C4-2B (cell line): Measurements from ENCODE around the gene M1AP.

Experiments used
- ZFX ChIP-seq: fragments of 450-650 bp; IDR thresholded peaks from 2 replicates; pipeline ENCODE4 v1.6.1; 2017
- TF ChIP-seq, protein P1 (sequence below): fragments of 450-650 bp; conservative IDR thresholded peaks from 2 replicates; pipeline ENCODE4 v1.5.1; 2017; ENCODE audit warnings: mild to moderate bottlenecking

DNA sequence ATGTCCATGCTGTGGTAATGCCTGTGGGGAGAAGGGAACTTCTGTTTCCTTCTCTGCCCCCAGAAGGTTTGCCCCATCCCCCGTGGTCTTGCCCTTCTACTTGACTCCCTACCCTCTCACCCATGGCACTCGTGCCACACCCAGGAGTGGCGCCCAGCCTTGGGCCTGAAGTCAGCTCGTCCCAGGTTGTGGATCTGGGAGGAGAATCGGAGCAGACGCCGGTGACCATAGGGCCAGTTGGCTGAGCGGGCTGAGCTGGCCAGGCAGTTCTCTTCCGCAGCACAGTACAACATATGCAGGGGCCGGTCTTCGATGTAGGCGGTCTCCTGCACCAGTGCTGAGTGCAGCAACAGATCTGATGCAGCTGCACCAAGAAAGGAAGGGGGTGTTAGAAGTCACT is 113.7 kb downstream of the M1AP start:
- TF ChIP-seq, protein P1, sequence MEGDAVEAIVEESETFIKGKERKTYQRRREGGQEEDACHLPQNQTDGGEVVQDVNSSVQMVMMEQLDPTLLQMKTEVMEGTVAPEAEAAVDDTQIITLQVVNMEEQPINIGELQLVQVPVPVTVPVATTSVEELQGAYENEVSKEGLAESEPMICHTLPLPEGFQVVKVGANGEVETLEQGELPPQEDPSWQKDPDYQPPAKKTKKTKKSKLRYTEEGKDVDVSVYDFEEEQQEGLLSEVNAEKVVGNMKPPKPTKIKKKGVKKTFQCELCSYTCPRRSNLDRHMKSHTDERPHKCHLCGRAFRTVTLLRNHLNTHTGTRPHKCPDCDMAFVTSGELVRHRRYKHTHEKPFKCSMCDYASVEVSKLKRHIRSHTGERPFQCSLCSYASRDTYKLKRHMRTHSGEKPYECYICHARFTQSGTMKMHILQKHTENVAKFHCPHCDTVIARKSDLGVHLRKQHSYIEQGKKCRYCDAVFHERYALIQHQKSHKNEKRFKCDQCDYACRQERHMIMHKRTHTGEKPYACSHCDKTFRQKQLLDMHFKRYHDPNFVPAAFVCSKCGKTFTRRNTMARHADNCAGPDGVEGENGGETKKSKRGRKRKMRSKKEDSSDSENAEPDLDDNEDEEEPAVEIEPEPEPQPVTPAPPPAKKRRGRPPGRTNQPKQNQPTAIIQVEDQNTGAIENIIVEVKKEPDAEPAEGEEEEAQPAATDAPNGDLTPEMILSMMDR = no peak
- TF ChIP-seq ZFX = no peak
